Activated B cell treated with CpG ODN at 0.5 μM for 24 hours (primary cell): ENCODE results near the gene KLHDC8A. TPM values are rescaled to one million over a fixed set of nuclear protein-coding genes. Genes with fewer than 3 reads are reported as not detected.

Source experiments
- ATAC-seq: fragments of 200-7000 bp; cut with Tn5 transposase; one replicate; pipeline ENCODE4 v1.10.0; 2021; ENCODE audit warnings: low read depth, mild to moderate bottlenecking, moderate library complexity
- CTCF ChIA-PET: fragments of 350-600 bp; sonication (Branson Sonifier 250); formaldehyde crosslinking; loops from one replicate; lab custom pipeline; 2021; ENCODE audit warnings: antibody characterized with exemption; lab: Charles Lee
- POLR2A ChIA-PET: fragments of 350-600 bp; sonication (Branson Sonifier 250); formaldehyde crosslinking; loops from one replicate; lab custom pipeline; 2021; ENCODE audit warnings: antibody characterized with exemption; lab: Charles Lee
- DNase-seq: peaks from one replicate; pipeline ENCODE4 v3.0.0; 2022
- H3K27ac Mint-ChIP-seq: one replicate; pipeline ENCODE4 v1.8.0; 2020; ENCODE audit warnings: mixed read lengths
- H3K27me3 Mint-ChIP-seq: one replicate; pipeline ENCODE4 v1.8.0; 2021; ENCODE audit warnings: mixed read lengths
- H3K36me3 Mint-ChIP-seq: one replicate; pipeline ENCODE4 v1.8.0; 2021; ENCODE audit warnings: low read depth, mixed read lengths
- H3K4me1 Mint-ChIP-seq: one replicate; pipeline ENCODE4 v1.8.0; 2021; ENCODE audit warnings: mixed read lengths
- H3K4me3 Mint-ChIP-seq: one replicate; pipeline ENCODE4 v1.8.0; 2020; ENCODE audit warnings: mild to moderate bottlenecking, mixed read lengths
- H3K9me3 Mint-ChIP-seq: one replicate; pipeline ENCODE4 v1.8.0; 2020; ENCODE audit warnings: mixed read lengths
- CTCF ChIP-seq: fragments of 200-600 bp; IDR thresholded peaks from one replicate; pipeline ENCODE4 v1.8.0; 2022; ENCODE audit warnings: antibody characterized with exemption, mild to moderate bottlenecking
- intact Hi-C: fragments of 100-400 bp; cut with micrococcal nuclease; formaldehyde crosslinking; loops from one replicate; pipeline ENCODE4 v1.15.1; 2024
- total RNA-seq: library from RNA; stranded (reverse); gene quantifications from 2 replicates; pipeline ENCODE4 v1.2.3, GENCODE V29; 2022

The KLHDC8A gene
- total RNA-seq, 1 donor from 2014 or later = 0.07 TPM

DNA sequence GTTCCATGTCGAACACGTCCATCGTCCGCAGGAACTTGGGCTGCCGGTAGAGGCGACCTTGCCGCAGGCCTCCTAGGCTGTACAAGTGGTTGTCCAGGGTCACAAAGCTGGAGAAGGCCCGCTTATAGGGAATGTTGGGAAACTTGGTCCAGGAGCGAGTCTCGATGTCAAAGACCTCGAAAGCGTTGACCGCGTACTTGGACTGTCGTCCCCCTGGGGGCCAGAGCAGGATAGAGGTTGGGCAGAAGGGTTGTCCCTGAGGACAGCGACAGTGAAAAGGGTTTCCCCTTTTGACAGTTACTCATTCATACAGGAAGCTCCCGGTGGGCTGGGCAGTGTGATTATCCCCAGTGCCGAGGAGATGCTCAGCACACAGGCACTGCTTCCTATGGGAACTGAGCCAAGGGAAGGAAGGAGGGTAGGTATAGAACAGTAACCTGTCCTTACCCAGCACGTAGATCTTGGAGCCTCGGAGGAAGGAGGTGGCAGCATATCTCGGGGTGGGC, 17.5 kb downstream of the KLHDC8A start:
- Mint-ChIP-seq H3K27ac (peak overlapping the region; percentile 31), H3K27me3 (peaks cover 3% of the 10 kb centered on the region), H3K4me3 (no peak overlapping the region), H3K9me3 (no peaks in the 10 kb centered on the region), H3K36me3 (no peaks in the 10 kb centered on the region), H3K4me1 (peaks cover 11% of the 10 kb centered on the region)
- CTCF ChIA-PET = interaction anchor here (1.0 to 2.1 kb wide), 6 partner anchors 11 to 185 kb away, joined by 3 to 6 read pairs (median 4); no protein-coding TSS in a partner anchor
- DNase-seq = no peak
- POLR2A ChIA-PET = interaction anchor here (0.8 to 1.3 kb wide), 4 partner anchors 51 to 68 kb away, joined by 3 to 4 read pairs (median 3); no protein-coding TSS in a partner anchor
- TF ChIP-seq CTCF = no peak
- intact Hi-C loops = loop anchor here (5.0 kb wide), 1 partner anchor 217 kb away; the partner anchor contains the start of gene RBBP5
- peak; percentile 36 for ATAC-seq

- Mint-ChIP-seq H3K27me3 (peaks cover under 1% of the 10 kb centered on the region), H3K4me3 (no peak overlapping the region), H3K9me3 (no peaks in the 10 kb centered on the region), H3K27ac (peak overlapping the region; percentile 43), H3K4me1 (peaks cover 8% of the 10 kb centered on the region), H3K36me3 (no peaks in the 10 kb centered on the region)
- CTCF ChIA-PET = interaction anchor here (1.1 to 4.1 kb wide), 5 partner anchors 11 to 186 kb away, joined by 3 to 100 read pairs (median 31); no protein-coding TSS in a partner anchor
- TF ChIP-seq CTCF = no peak
- DNase-seq (no peak), ATAC-seq (no peak)
- intact Hi-C loops = loop anchor here (5.0 kb wide), 1 partner anchor 216 kb away; the partner anchor contains the start of gene RBBP5
- POLR2A ChIA-PET = no interaction called here
Observed at GRCh38 chr1:205338011-205338410, 18.7 kb downstream of the KLHDC8A start.

- POLR2A ChIA-PET = interaction anchor here (1.0 kb wide), 1 partner anchor 293 kb away, joined by 3 read pairs; no protein-coding TSS in a partner anchor
- Mint-ChIP-seq H3K27me3 (no peaks in the 10 kb centered on the region), H3K4me3 (no peak overlapping the region), H3K4me1 (peaks cover 8% of the 10 kb centered on the region), H3K36me3 (no peaks in the 10 kb centered on the region), H3K9me3 (no peaks in the 10 kb centered on the region), H3K27ac (no peak overlapping the region)
- no peak for TF ChIP-seq CTCF
- intact Hi-C loops = loop anchor here (5.0 kb wide), 1 partner anchor 215 kb away; the partner anchor contains the start of gene RBBP5
- DNase-seq = no peak
- CTCF ChIA-PET = interaction anchor here (0.6 to 4.1 kb wide), 9 partner anchors 11 to 186 kb away, joined by 3 to 100 read pairs (median 5); no protein-coding TSS in a partner anchor
- no peak for ATAC-seq
Observed at GRCh38 chr1:205337481-205337880, 19.2 kb downstream of the KLHDC8A start.

- ChIA-PET POLR2A (interaction anchor here (1.4 kb wide), 1 partner anchor 62 kb away, joined by 3 read pairs; no protein-coding TSS in a partner anchor), CTCF (interaction anchor here (0.6 to 4.1 kb wide), 28 partner anchors 9 to 322 kb away, joined by 3 to 100 read pairs (median 4); no protein-coding TSS in a partner anchor)
- peaks cover 6% of the 10 kb centered on the region for H3K4me1 Mint-ChIP-seq
- no peaks in the 10 kb centered on the region for H3K36me3 Mint-ChIP-seq
- intact Hi-C loops = loop anchor here (1.0 to 5.0 kb wide), 5 partner anchors 19 to 213 kb away; partner anchors contain the start of gene RBBP5
- TF ChIP-seq CTCF = peak; percentile 84
- peak; percentile 84 for ATAC-seq
- peak; percentile 70 for DNase-seq
- H3K4me3 Mint-ChIP-seq = no peak overlapping the region
- no peaks in the 10 kb centered on the region for H3K9me3 Mint-ChIP-seq
- H3K27me3 Mint-ChIP-seq = no peaks in the 10 kb centered on the region
- H3K27ac Mint-ChIP-seq = no peak overlapping the region
Observed at GRCh38 chr1:205335692-205336091, 21.0 kb downstream of the KLHDC8A start.
